Erythroblast (primary cell): ENCODE data around the gene SLC10A7.

Experiments used
- GATA1 ChIP-seq: IDR thresholded peaks from 2 replicates; pipeline ENCODE4 v1.6.1; 2011; ENCODE audit warnings: low read depth, mild to moderate bottlenecking, control low read depth, low read length, moderate library complexity
- POLR2A ChIP-seq: IDR thresholded peaks from 2 replicates; pipeline ENCODE4 v1.6.1; 2011; ENCODE audit warnings: mild to moderate bottlenecking, low read length

DNA sequence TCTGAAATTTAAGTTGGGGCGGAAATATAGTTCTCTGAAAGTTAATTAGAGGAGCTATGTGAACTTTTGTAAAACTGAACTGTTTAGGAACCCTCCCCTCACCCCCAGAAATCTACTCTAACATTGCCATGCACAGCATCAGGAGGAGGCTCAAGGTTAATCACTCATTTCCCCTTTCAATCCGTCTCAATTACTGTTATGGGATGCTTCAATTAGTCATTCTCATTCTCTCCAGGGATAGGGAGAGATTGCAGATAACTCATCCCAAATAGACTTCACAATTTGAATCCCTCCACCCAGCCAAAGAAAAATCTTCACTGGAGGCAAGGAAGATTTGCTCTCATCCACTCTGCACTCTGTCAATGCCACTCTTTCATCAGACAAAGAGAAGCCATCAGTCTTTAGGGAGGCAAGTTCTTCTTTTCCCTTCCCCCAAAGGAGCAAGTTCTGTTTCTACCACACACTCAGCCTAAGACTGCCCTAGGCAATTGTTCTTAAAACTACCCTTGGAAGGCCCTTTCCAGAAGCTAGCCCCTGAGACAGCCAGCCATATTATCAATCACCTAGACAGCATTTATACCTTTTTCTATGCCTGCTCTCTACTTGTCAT, 140.4 kb downstream of the SLC10A7 start:
- no peak for TF ChIP-seq POLR2A
- TF ChIP-seq GATA1 = no peak
